H9 (cell line): ENCODE measurements around the gene ANXA10. TPM values are rescaled to one million over a fixed set of nuclear protein-coding genes. Genes with fewer than 3 reads are reported as not detected.

ENCODE experiments used
- DNase-seq: peaks from one replicate; pipeline ENCODE4 v3.0.0-alpha.2; 2017
- H2AFZ ChIP-seq: one replicate; pipeline ENCODE4 v1.6.1; 2013; ENCODE audit warnings: mild to moderate bottlenecking, low read length, control low read depth, moderate library complexity
- H2AK5ac ChIP-seq: 2 replicates; pipeline ENCODE4 v1.6.1; 2013; ENCODE audit warnings: low read length, control low read depth, mixed read lengths; ENCODE audit not compliant: insufficient read length
- H2BK120ac ChIP-seq: one replicate; pipeline ENCODE4 v1.6.1; 2013; ENCODE audit warnings: low read depth, mild to moderate bottlenecking, low read length, control low read depth, inconsistent platforms; ENCODE audit not compliant: poor library complexity, severe bottlenecking
- H2BK12ac ChIP-seq: 2 replicates; pipeline ENCODE4 v1.6.1; 2013; ENCODE audit warnings: low read length, control low read depth, mixed read lengths, low read depth; ENCODE audit not compliant: insufficient read length
- H2BK15ac ChIP-seq: 2 replicates; pipeline ENCODE4 v1.6.1; 2013; ENCODE audit warnings: low read depth, low read length, control low read depth
- H2BK20ac ChIP-seq: one replicate; pipeline ENCODE4 v1.6.1; 2013; ENCODE audit warnings: low read depth, mild to moderate bottlenecking, low read length, control low read depth, inconsistent platforms; ENCODE audit not compliant: poor library complexity, severe bottlenecking
- H2BK5ac ChIP-seq: 2 replicates; pipeline ENCODE4 v1.6.1; 2013; ENCODE audit warnings: low read length, control low read depth, mixed read lengths; ENCODE audit not compliant: insufficient read length
- H3K14ac ChIP-seq: 2 replicates; pipeline ENCODE4 v1.6.1; 2013; ENCODE audit warnings: low read length, control low read depth; ENCODE audit not compliant: insufficient read depth
- H3K18ac ChIP-seq: 2 replicates; pipeline ENCODE4 v1.6.1; 2013; ENCODE audit warnings: low read depth, mild to moderate bottlenecking, mixed read lengths, low read length, control low read depth; ENCODE audit not compliant: insufficient read length
- H3K23ac ChIP-seq: 2 replicates; pipeline ENCODE4 v1.6.1; 2013; ENCODE audit warnings: low read length, control low read depth, mixed read lengths, low read depth; ENCODE audit not compliant: insufficient read length
- H3K23me2 ChIP-seq: 2 replicates; pipeline ENCODE4 v1.6.1; 2013; ENCODE audit warnings: low read depth, mild to moderate bottlenecking, mixed read lengths, low read length, control low read depth; ENCODE audit not compliant: insufficient read length, poor library complexity, severe bottlenecking
- H3K27ac ChIP-seq: 2 replicates; pipeline ENCODE4 v1.5.1; 2013; ENCODE audit warnings: low read length, control low read depth, mixed read lengths, low read depth; ENCODE audit not compliant: insufficient read length
- H3K27me3 ChIP-seq: 2 replicates; pipeline ENCODE4 v1.6.1; 2013; ENCODE audit warnings: low read length, control low read depth, inconsistent platforms; ENCODE audit not compliant: insufficient read depth
- H3K4ac ChIP-seq: 2 replicates; pipeline ENCODE4 v1.6.1; 2013; ENCODE audit warnings: low read depth, mild to moderate bottlenecking, control low read depth, inconsistent platforms, low read length, moderate library complexity
- H3K4me1 ChIP-seq: 2 replicates; pipeline ENCODE4 v1.6.1; 2013; ENCODE audit warnings: low read length, control low read depth, inconsistent platforms; ENCODE audit not compliant: insufficient read depth
- H3K4me2 ChIP-seq: 2 replicates; pipeline ENCODE4 v1.6.1; 2013; ENCODE audit warnings: low read length, control low read depth, mixed read lengths; ENCODE audit not compliant: insufficient read length, insufficient read depth
- H3K56ac ChIP-seq: 2 replicates; pipeline ENCODE4 v1.6.1; 2013; ENCODE audit warnings: low read depth, mild to moderate bottlenecking, mixed read lengths, low read length, control low read depth; ENCODE audit not compliant: insufficient read length
- H3K79me1 ChIP-seq: 2 replicates; pipeline ENCODE4 v1.6.1; 2013; ENCODE audit warnings: low read depth, mild to moderate bottlenecking, moderate library complexity, low read length, control low read depth, inconsistent platforms; ENCODE audit not compliant: insufficient read depth, poor library complexity, severe bottlenecking
- H3K79me2 ChIP-seq: 2 replicates; pipeline ENCODE4 v1.6.1; 2013; ENCODE audit warnings: low read length, control low read depth, inconsistent platforms; ENCODE audit not compliant: insufficient read depth
- H3K9ac ChIP-seq: 2 replicates; pipeline ENCODE4 v1.6.1; 2013; ENCODE audit warnings: low read length, control low read depth, mixed read lengths; ENCODE audit not compliant: insufficient read length; ENCODE audit errors: extremely low read depth
- H3K9me3 ChIP-seq: one replicate; pipeline ENCODE4 v1.6.1; 2013; ENCODE audit warnings: low read depth, low read length, inconsistent platforms; ENCODE audit not compliant: control insufficient read depth
- H3T11ph ChIP-seq: one replicate; pipeline ENCODE4 v1.6.1; 2013; ENCODE audit warnings: mild to moderate bottlenecking, low read length, control low read depth, inconsistent platforms
- H4K20me1 ChIP-seq: one replicate; pipeline ENCODE4 v1.6.1; 2013; ENCODE audit not compliant: control insufficient read depth, insufficient read length, insufficient read depth
- H4K5ac ChIP-seq: 2 replicates; pipeline ENCODE4 v1.6.1; 2013; ENCODE audit warnings: low read depth, mild to moderate bottlenecking, mixed read lengths, low read length, control low read depth; ENCODE audit not compliant: insufficient read length
- H4K8ac ChIP-seq: replicated peaks from 2 replicates; pipeline ENCODE4 v1.6.1; 2013; ENCODE audit warnings: low read length, control low read depth, mixed read lengths, low read depth; ENCODE audit not compliant: insufficient read length
- H4K91ac ChIP-seq: 2 replicates; pipeline ENCODE4 v1.6.1; 2013; ENCODE audit warnings: low read depth, mild to moderate bottlenecking, moderate library complexity, mixed read lengths, low read length, control low read depth; ENCODE audit not compliant: insufficient read length
- H3K27ac Mint-ChIP-seq, 3 experiments: 2 replicates in 2 of 3; 3 replicates in 1 of 3; pipeline ENCODE4 v1.8.0; 2020 to 2021; ENCODE audit warnings: mixed read lengths in 3 of 3, mild to moderate bottlenecking in 1 of 3, moderate library complexity in 1 of 3
- H3K27me3 Mint-ChIP-seq: 2 replicates; pipeline ENCODE4 v1.8.0; 2021; ENCODE audit warnings: low read depth, mild to moderate bottlenecking, moderate library complexity, mixed read lengths
- H3K36me3 Mint-ChIP-seq, 3 experiments: 2 replicates in 2 of 3; 3 replicates in 1 of 3; pipeline ENCODE4 v1.8.0; 2020 to 2021; ENCODE audit warnings: low read depth in 3 of 3, mixed read lengths in 3 of 3; ENCODE audit not compliant: insufficient read depth in 1 of 3
- H3K4me1 Mint-ChIP-seq, 2 experiments: 2 replicates each; pipeline ENCODE4 v1.8.0; 2020; ENCODE audit warnings: mixed read lengths in 2 of 2
- H3K4me3 Mint-ChIP-seq, 2 experiments: 2 replicates in 1 of 2; 3 replicates in 1 of 2; pipeline ENCODE4 v1.8.0; 2020 to 2021; ENCODE audit warnings: mild to moderate bottlenecking in 2 of 2, mixed read lengths in 2 of 2, moderate library complexity in 1 of 2
- H3K9me3 Mint-ChIP-seq, 2 experiments: 2 replicates in 1 of 2; 3 replicates in 1 of 2; pipeline ENCODE4 v1.8.0; 2020; ENCODE audit warnings: mild to moderate bottlenecking in 2 of 2, mixed read lengths in 2 of 2, moderate library complexity in 1 of 2
- CTCF ChIP-seq: fragments of 200-600 bp; sonication (generic); conservative IDR thresholded peaks from 3 replicates; pipeline ENCODE4 v1.8.0; 2021; ENCODE audit warnings: antibody characterized with exemption, mild to moderate bottlenecking
- WGBS: extraction: QIAGEN DNeasy Blood & Tissue Kit; methylation state at CpG from one replicate; pipeline ENCODE4 v1.1.7; 2013; ENCODE audit warnings: missing lambda C conversion rate, low lambda C conversion rate, mixed read lengths; ENCODE audit not compliant: insufficient read length; ENCODE audit errors: extremely low coverage; 5-methylcytosine and 5-hydroxymethylcytosine counted together
- total RNA-seq: library from RNA; stranded (reverse); gene quantifications from 2 replicates; pipeline ENCODE4 v1.2.1, GENCODE V29; 2021

ANXA10 gene
- total RNA-seq, 1 experiment from 2014 or later: not detected

- Histone ChIP-seq H2BK15ac (no peak overlapping the region), H3K56ac (no peak overlapping the region), H2BK12ac (no peak overlapping the region), H2AFZ (no peak overlapping the region), H3K9me3 (no peaks in the 10 kb centered on the region), H4K20me1 (no peaks in the 10 kb centered on the region), H4K8ac (no peak overlapping the region), H3K4ac (no peak overlapping the region), H3K4me2 (no peak overlapping the region), H3K23me2 (no peaks in the 10 kb centered on the region), H2BK5ac (no peak overlapping the region), H3K4me1 (no peaks in the 10 kb centered on the region), H2BK120ac (no peak overlapping the region), H3K27ac (no peak overlapping the region), H4K91ac (no peak overlapping the region), H2BK20ac (no peak overlapping the region), H3K9ac (no peak overlapping the region), H3K18ac (no peak overlapping the region), H3T11ph (no peak overlapping the region), H3K14ac (no peak overlapping the region), H4K5ac (no peak overlapping the region), H3K27me3 (no peaks in the 10 kb centered on the region), H3K23ac (no peak overlapping the region), H3K79me2 (no peaks in the 10 kb centered on the region; the same call in 1 of the 2 replicates), H2AK5ac (no peak overlapping the region), H3K79me1 (no peaks in the 10 kb centered on the region)
- Mint-ChIP-seq H3K27ac (no peak overlapping the region), H3K27me3 (no peaks in the 10 kb centered on the region), H3K4me3 (no peak overlapping the region), H3K36me3 (no peaks in the 10 kb centered on the region), H3K4me1 (peaks cover 0 to 6% of the 10 kb centered on the region in 2 experiments; a peak in 1 of 4 replicates), H3K9me3 (no peaks in the 10 kb centered on the region)
- DNase-seq: no peak
- TF ChIP-seq CTCF: no peak
- no CpG with 5 or more reads among the region's 7 CpGs for WGBS
Measured at GRCh38 chr4:168141733-168142132, 49.4 kb downstream of the ANXA10 start.
